Transverse colon (tissue), 4 donors: Measurements from ENCODE around the gene CDC42BPB.

ENCODE experiments used
- CTCF ChIP-seq, 5 experiments: fragments of 200-600 bp in 3 of 5; fragments of 450-650 bp in 2 of 5; sonication (generic) in 3 of 5; IDR thresholded peaks; 1 replicate in 2 of 5; 2 replicates in 3 of 5; pipeline ENCODE4 v1.5.1; 2016 to 2017; ENCODE audit warnings: antibody characterized with exemption in 5 of 5, inconsistent platforms in 3 of 5, mild to moderate bottlenecking in 2 of 5, moderate library complexity in 1 of 5
- POLR2A ChIP-seq: fragments of 450-650 bp; IDR thresholded peaks from one replicate; pipeline ENCODE4 v1.6.1; 2016; ENCODE audit warnings: antibody characterized with exemption, mild to moderate bottlenecking, moderate library complexity
- POLR2AphosphoS5 ChIP-seq, 3 donors: sonication (generic); formaldehyde crosslinking; IDR thresholded peaks; one replicate each; pipeline ENCODE4 v1.6.1; 2016; ENCODE audit warnings: antibody characterized with exemption in 3 of 3

- TF ChIP-seq POLR2A (no peak), POLR2AphosphoS5 (IDR thresholded peaks at IDR 0.05) (no peak), CTCF (IDR thresholded peaks at IDR 0.05) (no peak)
Measured at GRCh38 chr14:102949801-102950451, 107.4 kb downstream of the CDC42BPB start.
